ENCODE data around the gene CSTF2T. TPM values are rescaled to one million over a fixed set of nuclear protein-coding genes. Genes with fewer than 3 reads are reported as not detected.

Gene CSTF2T
- total and polyA plus RNA-seq, 2 donors (not counting 3 experiments of a cell fraction or from before 2014, with no cell fraction given) = 4.8 to 19.8 TPM

DNA sequence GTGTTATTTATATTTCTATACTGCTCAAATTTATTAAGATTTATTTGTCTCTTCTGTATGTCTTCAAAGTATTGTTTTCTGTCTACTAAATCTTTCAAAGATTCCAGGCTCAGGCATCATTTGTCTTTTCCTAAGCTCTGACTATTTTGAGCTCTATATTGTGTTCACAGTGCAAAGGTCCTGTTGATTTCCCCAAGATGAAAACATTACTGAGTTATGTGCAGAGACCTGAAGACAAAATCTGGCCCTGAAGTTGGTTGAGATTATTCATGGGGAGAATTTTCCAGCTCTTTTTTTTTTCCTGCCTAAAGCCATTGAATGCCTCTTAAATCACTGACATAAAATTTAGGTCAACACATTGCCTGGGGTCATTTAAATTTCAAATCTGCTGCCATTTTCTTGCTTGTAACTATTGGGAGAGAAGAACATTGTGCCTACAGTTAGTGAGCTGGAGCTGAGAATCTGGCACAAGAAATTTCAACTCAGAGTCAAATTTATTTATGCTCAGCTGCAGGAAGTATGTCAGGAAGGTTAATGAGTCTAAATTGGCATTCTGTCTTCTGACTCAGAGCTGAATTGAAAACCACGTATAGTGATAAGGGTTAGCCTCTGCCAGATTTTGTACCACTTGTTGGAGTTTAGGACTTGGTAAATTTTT lies 31.6 kb downstream of the CSTF2T start:
- no peak overlapping the region for H3K4me3 ChIP-seq (replicated peaks in 1 of 3; ENCODE audit: insufficient read depth in 1 of 3, low read depth in 1 of 3, low read length in 3 of 3)
- H3K79me2 ChIP-seq (ENCODE audit: control insufficient read depth, insufficient read depth, low read length) = no peaks in the 10 kb centered on the region
- peak; percentile 46 for FAIRE-seq
- no peak overlapping the region for H3K9ac ChIP-seq (replicated peaks; ENCODE audit: extremely low read depth, insufficient read depth, low read length)
- no peaks in the 10 kb centered on the region for H4K20me1 ChIP-seq (replicated peaks; ENCODE audit: control insufficient read depth, extremely low read depth, insufficient read depth, low read length)
- CTCF ChIA-PET = interaction anchor here (0.6 to 1.5 kb wide), 10 partner anchors 9 to 107 kb away, joined by 3 to 7 read pairs (median 4); no protein-coding TSS in a partner anchor
- peak; percentile 77 for TF ChIP-seq GATA2 (IDR thresholded peaks at IDR 0.05; ENCODE audit: insufficient read depth, insufficient read length, low read depth, low read length)
- TF ChIP-seq FOS (IDR thresholded peaks at IDR 0.05; ENCODE audit: borderline replicate concordance, insufficient read depth, low read length) = peak; percentile 49
- TF ChIP-seq POLR2AphosphoS5 (IDR thresholded peaks at IDR 0.05; ENCODE audit: insufficient read depth, low read depth, low read length) = no peak
- TF ChIP-seq, protein P1, sequence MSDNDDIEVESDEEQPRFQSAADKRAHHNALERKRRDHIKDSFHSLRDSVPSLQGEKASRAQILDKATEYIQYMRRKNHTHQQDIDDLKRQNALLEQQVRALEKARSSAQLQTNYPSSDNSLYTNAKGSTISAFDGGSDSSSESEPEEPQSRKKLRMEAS (IDR thresholded peaks at IDR 0.05; ENCODE audit: insufficient read depth, insufficient read length) = no peak
- TF ChIP-seq JUN (IDR thresholded peaks at IDR 0.05; ENCODE audit: borderline replicate concordance, insufficient read depth, insufficient read length, low read depth) = peak; percentile 16
- no peak for TF ChIP-seq MYC (IDR thresholded peaks at IDR 0.05; ENCODE audit: low read depth, low read length)
- TF ChIP-seq, protein P2, sequence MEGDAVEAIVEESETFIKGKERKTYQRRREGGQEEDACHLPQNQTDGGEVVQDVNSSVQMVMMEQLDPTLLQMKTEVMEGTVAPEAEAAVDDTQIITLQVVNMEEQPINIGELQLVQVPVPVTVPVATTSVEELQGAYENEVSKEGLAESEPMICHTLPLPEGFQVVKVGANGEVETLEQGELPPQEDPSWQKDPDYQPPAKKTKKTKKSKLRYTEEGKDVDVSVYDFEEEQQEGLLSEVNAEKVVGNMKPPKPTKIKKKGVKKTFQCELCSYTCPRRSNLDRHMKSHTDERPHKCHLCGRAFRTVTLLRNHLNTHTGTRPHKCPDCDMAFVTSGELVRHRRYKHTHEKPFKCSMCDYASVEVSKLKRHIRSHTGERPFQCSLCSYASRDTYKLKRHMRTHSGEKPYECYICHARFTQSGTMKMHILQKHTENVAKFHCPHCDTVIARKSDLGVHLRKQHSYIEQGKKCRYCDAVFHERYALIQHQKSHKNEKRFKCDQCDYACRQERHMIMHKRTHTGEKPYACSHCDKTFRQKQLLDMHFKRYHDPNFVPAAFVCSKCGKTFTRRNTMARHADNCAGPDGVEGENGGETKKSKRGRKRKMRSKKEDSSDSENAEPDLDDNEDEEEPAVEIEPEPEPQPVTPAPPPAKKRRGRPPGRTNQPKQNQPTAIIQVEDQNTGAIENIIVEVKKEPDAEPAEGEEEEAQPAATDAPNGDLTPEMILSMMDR (IDR thresholded peaks at IDR 0.05; ENCODE audit: extremely low read depth in 1 of 2, insufficient read depth in 1 of 2, low read depth in 1 of 2, low read length in 2 of 2) = no peak
- no peak for TF ChIP-seq POLR2A (IDR thresholded peaks at IDR 0.05; ENCODE audit: low read depth, low read length)
- no peak for TF ChIP-seq EZH2 (IDR thresholded peaks at IDR 0.05; ENCODE audit: borderline replicate concordance, low read depth, low read length, severe bottlenecking)
- peak; percentile 80 for DNase-seq (ENCODE audit: low read depth, low spot score)
- dilution Hi-C loops (cut with MboI; ENCODE audit: extremely low pct_ligation_motif_present, low sequenced_read_pairs) (no loop called here), intact Hi-C loops (cut with micrococcal nuclease) (no loop called here)
- BruUV-seq (replicated peaks) = no TSS peak
- no peak overlapping the region for H3K27ac ChIP-seq (ENCODE audit: insufficient read depth, low read depth, low read length)
- H3K9me3 ChIP-seq (replicated peaks; ENCODE audit: control insufficient read depth, insufficient read depth, low read length) = no peaks in the 10 kb centered on the region
- H3K27me3 ChIP-seq (ENCODE audit: control insufficient read depth in 2 of 2, insufficient read depth in 2 of 2, low read length in 2 of 2) = peaks cover 2 to 4% of the 10 kb centered on the region in 2 experiments
- no peaks in the 10 kb centered on the region for H3K36me3 ChIP-seq (ENCODE audit: control insufficient read depth in 2 of 2, extremely low read depth in 1 of 2, insufficient read depth in 2 of 2, low read length in 2 of 2)
- H3K4me2 ChIP-seq (ENCODE audit: insufficient read depth, low read length) = no peak overlapping the region
- H3K9me1 ChIP-seq (replicated peaks; ENCODE audit: control insufficient read depth, extremely low read depth, insufficient read depth, low read length) = no peaks in the 10 kb centered on the region
- peaks cover 8% of the 10 kb centered on the region for H3K4me1 ChIP-seq (ENCODE audit: control insufficient read depth, extremely low read depth, insufficient read depth, low read length)
- POLR2A ChIA-PET = interaction anchor here (0.7 kb wide), 1 partner anchor 22 kb away, joined by 3 read pairs; no protein-coding TSS in a partner anchor
- no peak overlapping the region for H2AFZ ChIP-seq (ENCODE audit: low read depth, low read length)

Measured in endothelial cell of umbilical vein (primary cell).